PC-9 (cell line): ENCODE data around the gene ING3. TPM values are rescaled to one million over a fixed set of nuclear protein-coding genes. Genes with fewer than 3 reads are reported as not detected.

ENCODE experiments used
- BruUV-seq: library from RNA; stranded (reverse); fragments of 400-500 nt; replicated peaks from 2 replicates; lab custom pipeline; 2021; lab: Mats Ljungman, UMichigan
- CTCF ChIA-PET: fragments of 300-600 bp; sonication (Branson Sonifier 250); formaldehyde crosslinking; loops from one replicate; lab custom pipeline; 2022; ENCODE audit warnings: antibody characterized with exemption; lab: Charles Lee
- POLR2A ChIA-PET: fragments of 300-600 bp; sonication (Branson Sonifier 250); formaldehyde crosslinking; loops from one replicate; lab custom pipeline; 2022; ENCODE audit warnings: antibody characterized with exemption; ENCODE audit not compliant: unreplicated experiment; lab: Charles Lee
- DNase-seq, 2 experiments: peaks; one replicate each; pipeline versions ENCODE4 v3.0.0 to v3.0.0-alpha.2; 2015 to 2022; ENCODE audit warnings: mixed read lengths in 1 of 2
- H2AFZ ChIP-seq: fragments of 200-600 bp; sonication (generic); 2 replicates; pipeline ENCODE4 v1.8.1; 2017; ENCODE audit warnings: antibody characterized with exemption
- H3F3A ChIP-seq: fragments of 200-600 bp; sonication (generic); 2 replicates; pipeline ENCODE4 v1.8.1; 2017; ENCODE audit warnings: antibody characterized with exemption, mild to moderate bottlenecking, low read depth; ENCODE audit not compliant: insufficient read depth
- H3K27ac ChIP-seq: fragments of 200-600 bp; sonication (generic); 2 replicates; pipeline ENCODE4 v1.6.1; 2016; ENCODE audit warnings: mixed run types
- H3K27me3 ChIP-seq: fragments of 200-600 bp; sonication (generic); 2 replicates; pipeline ENCODE4 v1.6.1; 2016; ENCODE audit warnings: low read depth, mixed run types; ENCODE audit not compliant: insufficient read depth
- H3K36me3 ChIP-seq: fragments of 200-600 bp; sonication (generic); 2 replicates; pipeline ENCODE4 v1.6.1; 2016; ENCODE audit warnings: low read depth, mixed run types
- H3K4me1 ChIP-seq: fragments of 200-600 bp; sonication (generic); replicated peaks from 2 replicates; pipeline ENCODE4 v1.6.1; 2016; ENCODE audit warnings: mixed run types; ENCODE audit not compliant: insufficient read depth
- H3K4me2 ChIP-seq: fragments of 200-600 bp; sonication (generic); 2 replicates; pipeline ENCODE4 v1.6.1; 2017; ENCODE audit warnings: mixed run types
- H3K4me3 ChIP-seq: fragments of 200-600 bp; sonication (generic); 2 replicates; pipeline ENCODE4 v1.6.1; 2016; ENCODE audit warnings: mixed run types
- H3K79me2 ChIP-seq: fragments of 200-600 bp; sonication (generic); 2 replicates; pipeline ENCODE4 v1.6.1; 2017; ENCODE audit warnings: low read depth, mixed run types
- H3K9me2 ChIP-seq: fragments of 200-600 bp; sonication (generic); 2 replicates; pipeline ENCODE4 v1.8.1; 2017; ENCODE audit warnings: mild to moderate bottlenecking; ENCODE audit not compliant: insufficient read depth
- H3K9me3 ChIP-seq: fragments of 200-600 bp; sonication (generic); 2 replicates; pipeline ENCODE4 v1.8.1; 2016; ENCODE audit warnings: low read depth; ENCODE audit not compliant: insufficient read depth
- H4K20me1 ChIP-seq: fragments of 200-600 bp; sonication (generic); 2 replicates; pipeline ENCODE4 v1.8.1; 2017; ENCODE audit not compliant: insufficient read depth
- EZH2 ChIP-seq: fragments of 200-600 bp; sonication (generic); IDR thresholded peaks from 2 replicates; pipeline ENCODE4 v1.8.0; 2017; ENCODE audit warnings: antibody characterized with exemption, low read depth
- intact Hi-C: fragments of 100-400 bp; cut with micrococcal nuclease; formaldehyde crosslinking; loops from one replicate; pipeline ENCODE4 v1.10.0; 2022; ENCODE audit not compliant: unreplicated experiment
- total RNA-seq: library from RNA; stranded (reverse); gene quantifications from 2 replicates; pipeline ENCODE4 v1.2.3, GENCODE V29; 2021
- TF ChIP-seq, protein P1 (sequence below): fragments of 200-600 bp; sonication (generic); conservative IDR thresholded peaks from 2 replicates; pipeline ENCODE4 v1.6.1; 2017; ENCODE audit warnings: mixed run types, antibody characterized with exemption, mild to moderate bottlenecking, moderate library complexity

ING3 gene
- total RNA-seq, 1 experiment from 2014 or later, result 16.4 TPM

DNA sequence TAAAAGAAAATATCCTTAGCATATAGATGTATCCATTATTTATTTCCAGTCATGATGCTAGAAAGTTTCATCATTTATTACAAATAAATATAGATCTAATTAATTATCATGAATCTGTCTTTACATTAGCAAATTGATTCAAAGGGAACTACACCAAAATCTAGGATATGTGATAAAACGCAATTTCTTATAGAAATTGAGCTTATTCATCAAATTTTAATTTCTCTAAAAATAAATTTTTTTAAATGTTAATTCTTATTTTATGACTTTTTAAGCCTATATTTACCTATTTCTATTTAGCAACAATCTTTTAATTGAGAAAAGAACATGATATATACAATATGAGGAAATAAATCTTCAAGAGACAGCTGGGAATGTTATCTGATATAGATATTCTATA, 34.0 kb upstream of the ING3 start:
- H3K9me3 ChIP-seq, result no peaks in the 10 kb centered on the region
- no TSS peak for BruUV-seq
- POLR2A ChIA-PET, result interaction anchor here (0.6 kb wide), 1 partner anchor 1989 kb away, joined by 3 read pairs; no protein-coding TSS in a partner anchor
- no peaks in the 10 kb centered on the region for H4K20me1 ChIP-seq
- CTCF ChIA-PET, result no interaction called here
- H3K4me3 ChIP-seq, result no peak overlapping the region
- H3K4me1 ChIP-seq, result no peaks in the 10 kb centered on the region
- no peak overlapping the region for H3K27ac ChIP-seq
- DNase-seq, result no peak
- no peaks in the 10 kb centered on the region for H3K27me3 ChIP-seq
- TF ChIP-seq EZH2, result no peak
- TF ChIP-seq, protein P1, sequence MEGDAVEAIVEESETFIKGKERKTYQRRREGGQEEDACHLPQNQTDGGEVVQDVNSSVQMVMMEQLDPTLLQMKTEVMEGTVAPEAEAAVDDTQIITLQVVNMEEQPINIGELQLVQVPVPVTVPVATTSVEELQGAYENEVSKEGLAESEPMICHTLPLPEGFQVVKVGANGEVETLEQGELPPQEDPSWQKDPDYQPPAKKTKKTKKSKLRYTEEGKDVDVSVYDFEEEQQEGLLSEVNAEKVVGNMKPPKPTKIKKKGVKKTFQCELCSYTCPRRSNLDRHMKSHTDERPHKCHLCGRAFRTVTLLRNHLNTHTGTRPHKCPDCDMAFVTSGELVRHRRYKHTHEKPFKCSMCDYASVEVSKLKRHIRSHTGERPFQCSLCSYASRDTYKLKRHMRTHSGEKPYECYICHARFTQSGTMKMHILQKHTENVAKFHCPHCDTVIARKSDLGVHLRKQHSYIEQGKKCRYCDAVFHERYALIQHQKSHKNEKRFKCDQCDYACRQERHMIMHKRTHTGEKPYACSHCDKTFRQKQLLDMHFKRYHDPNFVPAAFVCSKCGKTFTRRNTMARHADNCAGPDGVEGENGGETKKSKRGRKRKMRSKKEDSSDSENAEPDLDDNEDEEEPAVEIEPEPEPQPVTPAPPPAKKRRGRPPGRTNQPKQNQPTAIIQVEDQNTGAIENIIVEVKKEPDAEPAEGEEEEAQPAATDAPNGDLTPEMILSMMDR, result no peak
- no peaks in the 10 kb centered on the region for H3F3A ChIP-seq
- no peaks in the 10 kb centered on the region for H3K9me2 ChIP-seq
- H3K36me3 ChIP-seq, result no peaks in the 10 kb centered on the region
- no peaks in the 10 kb centered on the region for H3K79me2 ChIP-seq
- intact Hi-C loops, result no loop called here
- no peak overlapping the region for H2AFZ ChIP-seq
- H3K4me2 ChIP-seq, result no peak overlapping the region

GRCh38 chr7:120919466-120919865, 31.1 kb upstream of the ING3 start:
- intact Hi-C loops, result no loop called here
- no peaks in the 10 kb centered on the region for H4K20me1 ChIP-seq
- no peak overlapping the region for H2AFZ ChIP-seq
- no peaks in the 10 kb centered on the region for H3F3A ChIP-seq
- no peak overlapping the region for H3K27ac ChIP-seq
- no peaks in the 10 kb centered on the region for H3K9me2 ChIP-seq
- TF ChIP-seq EZH2, result no peak
- TF ChIP-seq, protein P1, result no peak
- ChIA-PET POLR2A (no interaction called here), CTCF (no interaction called here)
- no peaks in the 10 kb centered on the region for H3K36me3 ChIP-seq
- DNase-seq, result no peak
- H3K4me3 ChIP-seq, result no peak overlapping the region
- no peaks in the 10 kb centered on the region for H3K9me3 ChIP-seq
- no peaks in the 10 kb centered on the region for H3K79me2 ChIP-seq
- no TSS peak for BruUV-seq
- H3K4me2 ChIP-seq, result no peak overlapping the region
- no peaks in the 10 kb centered on the region for H3K4me1 ChIP-seq
- H3K27me3 ChIP-seq, result no peaks in the 10 kb centered on the region

- Histone ChIP-seq H3K36me3 (no peaks in the 10 kb centered on the region), H3K4me3 (no peak overlapping the region), H3K9me3 (no peaks in the 10 kb centered on the region), H3K4me2 (no peak overlapping the region), H3F3A (no peaks in the 10 kb centered on the region), H3K27me3 (no peaks in the 10 kb centered on the region), H3K27ac (no peak overlapping the region), H3K9me2 (no peaks in the 10 kb centered on the region), H4K20me1 (no peaks in the 10 kb centered on the region), H2AFZ (no peak overlapping the region), H3K79me2 (no peaks in the 10 kb centered on the region), H3K4me1 (no peaks in the 10 kb centered on the region)
- intact Hi-C loops, result no loop called here
- BruUV-seq, result no TSS peak
- DNase-seq, result no peak
- TF ChIP-seq, protein P1, result no peak
- no peak for TF ChIP-seq EZH2
- CTCF ChIA-PET, result interaction anchor here (0.5 kb wide), 1 partner anchor 225 kb away, joined by 4 read pairs; no protein-coding TSS in a partner anchor
- POLR2A ChIA-PET, result no interaction called here
These were observed 30.5 kb upstream of the ING3 start for GRCh38 chr7:120920034-120920433.
